Muscle of arm (tissue), 12 donors: Measurements from ENCODE around the gene ATP8B2. TPM values are rescaled to one million over a fixed set of nuclear protein-coding genes. Genes with fewer than 3 reads are reported as not detected.

Experiments used
- DNase-seq: peaks from one replicate; pipeline ENCODE4 v3.0.0-alpha.2; 2013
- polyA plus RNA-seq, 12 donors: library from polyadenylated mRNA; unstranded; fragments of 120-200 nt; gene quantifications; one replicate each; pipeline ENCODE4 v1.2.1, GENCODE V29; 2013; ENCODE audit not compliant: insufficient read length in 12 of 12

The ATP8B2 gene
- polyA plus RNA-seq, 12 donors: 18.1 to 36.6 (median 24.9) TPM; not detected in 1

GRCh38 chr1:154384650-154385489 is 59.5 kb downstream of the ATP8B2 start:
- no peak for DNase-seq

GRCh38 chr1:154386643-154387352 is 61.5 kb downstream of the ATP8B2 start:
- no peak for DNase-seq

- DNase-seq: no peak
These were observed 65.9 kb downstream of the ATP8B2 start for GRCh38 chr1:154391086-154391770.

- no peak for DNase-seq
These were observed 72.8 kb downstream of the ATP8B2 start for GRCh38 chr1:154398141-154398540.

GRCh38 chr1:154398678-154399077 is 73.4 kb downstream of the ATP8B2 start:
- DNase-seq: no peak

- no peak for DNase-seq
These were observed 75.1 kb downstream of the ATP8B2 start for GRCh38 chr1:154400381-154400801.

Other genes with a start within 250 kb of the ATP8B2 start
- gene NUP210L, start 170.5 kb upstream of the ATP8B2 start, polyA plus RNA-seq: under 1 TPM in 3 of 12 donors, not detected in 9; 0.08 to 0.12 (median 0.11) TPM
- gene TPM3, start 133.4 kb upstream of the ATP8B2 start, polyA plus RNA-seq: 1,000 to 10,000 TPM in 2 of 12 donors, 100 to 1,000 TPM in 10; 450 to 3,111 (median 675) TPM
- not detected for gene CFAP141, start 119.2 kb upstream of the ATP8B2 start, polyA plus RNA-seq
- 100 to 1,000 TPM in 10 of 12 donors, 10 to 100 TPM in 2; 94.6 to 468 (median 111) TPM for gene UBAP2L, start 104.6 kb upstream of the ATP8B2 start, polyA plus RNA-seq
- gene HAX1, start 52.9 kb upstream of the ATP8B2 start, polyA plus RNA-seq: 10 to 100 TPM in 11 of 12 donors, not detected in 1; 59.0 to 79.9 (median 68.9) TPM
- under 1 TPM in 4 of 12 donors, not detected in 8; 0.14 to 0.28 (median 0.21) TPM for gene AQP10, start 4.4 kb upstream of the ATP8B2 start, polyA plus RNA-seq
- 1 to 10 TPM in 11 of 12 donors, not detected in 1; 2.8 to 9.8 (median 4.6) TPM for gene IL6R, start 79.8 kb downstream of the ATP8B2 start, polyA plus RNA-seq
- gene TDRD10, start 176.7 kb downstream of the ATP8B2 start, polyA plus RNA-seq: 10 to 100 TPM in 1 of 12 donors, 1 to 10 TPM in 9, under 1 TPM in 1, not detected in 1; 0.95 to 11.3 (median 2.6) TPM
- 10 to 100 TPM in 6 of 12 donors, 1 to 10 TPM in 5, not detected in 1; 7.5 to 13.1 (median 10.0) TPM for gene SHE, start 176.9 kb downstream of the ATP8B2 start, polyA plus RNA-seq
- 100 to 1,000 TPM in 1 of 12 donors, 10 to 100 TPM in 10, not detected in 1; 32.0 to 101 (median 64.2) TPM for gene UBE2Q1, start 233.1 kb downstream of the ATP8B2 start, polyA plus RNA-seq
- 1 to 10 TPM in 2 of 12 donors, under 1 TPM in 8, not detected in 2; 0.10 to 2.1 (median 0.19) TPM for gene CHRNB2, start 242.3 kb downstream of the ATP8B2 start, polyA plus RNA-seq